ENCODE measurements around the gene PTGER3.
A peak's percentile ranks its signal among the peaks of the same experiment; 100 is the strongest.

The PTGER3 gene

DNA sequence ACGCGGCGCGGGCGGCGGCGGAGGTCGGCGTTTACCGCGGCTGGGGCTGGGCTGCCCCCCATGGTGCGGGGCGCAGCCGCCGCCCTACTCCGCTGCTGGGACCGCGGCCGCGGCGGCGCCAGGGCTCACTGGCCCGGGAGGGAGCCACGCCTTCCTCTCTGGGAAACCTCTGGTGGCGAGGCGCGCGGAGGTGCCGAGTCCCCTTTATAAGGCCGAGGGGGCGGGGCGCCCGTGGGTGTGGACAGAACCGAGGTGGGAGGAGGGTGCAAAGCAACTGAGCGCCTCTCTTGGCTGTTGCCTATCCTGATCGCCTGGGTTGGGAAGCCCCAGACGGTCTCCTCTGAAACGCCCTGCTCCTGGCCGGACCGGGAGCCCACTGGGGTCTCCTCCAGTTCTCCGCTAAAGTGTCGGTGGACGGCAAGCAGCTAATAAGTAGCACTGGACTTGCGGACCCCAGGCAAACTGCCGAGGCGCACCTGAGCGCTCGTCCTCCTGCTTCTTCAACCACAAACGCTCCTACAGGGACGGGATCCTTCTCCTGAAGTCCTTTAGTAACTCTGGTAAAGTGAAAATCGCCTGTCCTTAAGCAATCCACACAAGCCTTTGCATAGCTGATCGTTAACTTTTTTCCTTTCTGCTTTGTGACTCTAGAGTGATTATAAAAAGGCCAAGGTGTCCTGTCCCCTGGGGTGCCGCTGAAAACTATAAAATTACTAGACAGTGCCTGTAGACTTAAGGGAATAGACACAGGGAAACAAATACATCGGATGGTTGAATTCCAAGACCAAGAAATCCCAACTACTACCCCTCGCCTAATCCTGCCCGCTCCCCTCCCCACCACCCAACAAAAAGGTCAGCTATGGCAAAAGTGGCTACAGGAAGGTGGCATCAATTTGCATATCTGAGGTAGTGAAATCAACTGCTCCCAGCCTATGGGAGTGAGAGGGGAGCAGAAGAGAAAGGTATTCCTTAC lies at the start of gene PTGER3:
Gene PTGER3 (minus strand): TSS at position 182 of the 973 bp plus-strand sequence. CDS start 239 bp downstream, outside the sequence.
- peak within 1 kb of the TSS; percentile 64 for H3K4me3 ChIP-seq (ENCODE audit: low read depth, low read length)
- no peaks in the 10 kb centered on the region for H3K9me3 ChIP-seq (ENCODE audit: control insufficient read depth, insufficient read depth, low read length)
- H3K36me3 ChIP-seq (ENCODE audit: control insufficient read depth, insufficient read depth, low read length): no peaks in the 10 kb centered on the region
- H3K9ac ChIP-seq (ENCODE audit: low read depth, low read length): 0 out of 2 replicates have a peak within 1 kb of the TSS, but pooled peaks have one; percentile 28
- H3K27ac ChIP-seq (ENCODE audit: low read depth, low read length): no peak within 1 kb of the TSS
- H3K4me1 ChIP-seq (ENCODE audit: control insufficient read depth, insufficient read depth, low read length): peaks cover 5% of the 10 kb centered on the region; the same call in 1 of the 2 replicates
- H3K27me3 ChIP-seq (ENCODE audit: control insufficient read depth, insufficient read depth, low read length): peaks cover 37% of the 10 kb centered on the region

DNA sequence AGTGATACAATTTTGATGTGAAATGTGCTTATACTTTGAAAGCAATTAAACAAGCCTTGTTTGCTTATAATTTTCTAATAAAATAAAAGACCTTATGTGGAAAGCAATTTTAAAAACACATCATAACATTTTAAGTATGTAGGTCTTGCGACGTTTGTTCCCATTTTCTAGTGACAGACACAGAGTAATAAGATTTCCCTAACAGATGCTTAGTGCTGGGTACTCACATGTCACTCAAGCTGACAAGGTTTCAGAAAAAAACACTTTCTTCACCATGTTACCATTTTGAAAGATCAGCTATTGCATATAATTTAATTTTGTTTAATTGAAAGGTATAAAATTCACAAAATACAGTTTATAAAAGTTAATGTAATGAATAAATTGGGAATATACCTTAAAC lies 47.3 kb upstream of the PTGER3 start:
- Histone ChIP-seq H3K4me1 (ENCODE audit: control insufficient read depth, insufficient read depth, low read length) (no peaks in the 10 kb centered on the region), H3K4me3 (ENCODE audit: low read depth, low read length) (no peak overlapping the region), H3K36me3 (ENCODE audit: control insufficient read depth, insufficient read depth, low read length) (no peaks in the 10 kb centered on the region), H3K9me3 (ENCODE audit: control insufficient read depth, insufficient read depth, low read length) (no peaks in the 10 kb centered on the region), H3K9ac (ENCODE audit: low read depth, low read length) (no peak overlapping the region), H3K27me3 (ENCODE audit: control insufficient read depth, insufficient read depth, low read length) (no peaks in the 10 kb centered on the region), H3K27ac (ENCODE audit: low read depth, low read length) (no peak overlapping the region)

GRCh38 chr1:71093938-71094337 lies 46.3 kb upstream of the PTGER3 start:
- H3K36me3 ChIP-seq (ENCODE audit: control insufficient read depth, insufficient read depth, low read length): no peaks in the 10 kb centered on the region
- H3K9ac ChIP-seq (ENCODE audit: low read depth, low read length): no peak overlapping the region
- no peaks in the 10 kb centered on the region for H3K4me1 ChIP-seq (ENCODE audit: control insufficient read depth, insufficient read depth, low read length)

GRCh38 chr1:71089536-71090270 lies 42.1 kb upstream of the PTGER3 start:
- Histone ChIP-seq H3K27ac (ENCODE audit: low read depth, low read length) (no peak overlapping the region), H3K4me1 (ENCODE audit: control insufficient read depth, insufficient read depth, low read length) (no peaks in the 10 kb centered on the region), H3K9ac (ENCODE audit: low read depth, low read length) (no peak overlapping the region), H3K36me3 (ENCODE audit: control insufficient read depth, insufficient read depth, low read length) (no peaks in the 10 kb centered on the region), H3K9me3 (ENCODE audit: control insufficient read depth, insufficient read depth, low read length) (no peaks in the 10 kb centered on the region), H3K27me3 (ENCODE audit: control insufficient read depth, insufficient read depth, low read length) (no peaks in the 10 kb centered on the region; the same call in 1 of the 2 replicates), H3K4me3 (ENCODE audit: low read depth, low read length) (no peak overlapping the region)

More at GRCh38 chr1:71093938-71094337, 46.3 kb upstream of the PTGER3 start:
- Histone ChIP-seq H3K27me3 (ENCODE audit: control insufficient read depth, insufficient read depth, low read length) (no peaks in the 10 kb centered on the region), H3K4me3 (ENCODE audit: low read depth, low read length) (no peak overlapping the region), H3K9me3 (ENCODE audit: control insufficient read depth, insufficient read depth, low read length) (no peaks in the 10 kb centered on the region), H3K27ac (ENCODE audit: low read depth, low read length) (no peak overlapping the region)

- Histone ChIP-seq H3K4me3 (ENCODE audit: low read depth, low read length) (no peak overlapping the region), H3K9me3 (ENCODE audit: control insufficient read depth, insufficient read depth, low read length) (no peaks in the 10 kb centered on the region), H3K36me3 (ENCODE audit: control insufficient read depth, insufficient read depth, low read length) (no peaks in the 10 kb centered on the region), H3K27me3 (ENCODE audit: control insufficient read depth, insufficient read depth, low read length) (peaks cover 2% of the 10 kb centered on the region; the same call in 1 of the 2 replicates), H3K4me1 (ENCODE audit: control insufficient read depth, insufficient read depth, low read length) (no peaks in the 10 kb centered on the region), H3K9ac (ENCODE audit: low read depth, low read length) (no peak overlapping the region), H3K27ac (ENCODE audit: low read depth, low read length) (no peak overlapping the region)
Measured at GRCh38 chr1:71088645-71089287, 41.1 kb upstream of the PTGER3 start.

DNA sequence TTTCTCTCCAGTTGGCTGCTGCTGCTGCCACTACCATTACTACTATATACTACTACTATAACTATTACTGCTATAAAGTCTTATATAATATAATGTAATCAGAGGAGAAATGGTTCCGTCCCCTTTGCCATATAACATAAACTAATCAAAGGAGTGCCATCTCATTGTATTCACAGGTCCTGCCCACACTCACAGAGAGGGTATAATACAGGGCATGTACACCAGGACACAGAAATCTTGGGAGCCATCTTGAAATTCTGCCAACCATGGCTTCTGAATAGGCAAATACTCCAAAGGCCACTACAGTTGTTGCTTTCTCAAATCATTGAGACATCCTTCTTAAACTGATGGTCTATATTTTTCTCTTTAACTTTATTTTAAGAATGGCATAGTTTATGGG lies 40.1 kb upstream of the PTGER3 start:
- no peaks in the 10 kb centered on the region for H3K36me3 ChIP-seq (ENCODE audit: control insufficient read depth, insufficient read depth, low read length)
- H3K4me1 ChIP-seq (ENCODE audit: control insufficient read depth, insufficient read depth, low read length): no peaks in the 10 kb centered on the region
- H3K9ac ChIP-seq (ENCODE audit: low read depth, low read length): no peak overlapping the region
- no peaks in the 10 kb centered on the region for H3K9me3 ChIP-seq (ENCODE audit: control insufficient read depth, insufficient read depth, low read length)
- H3K4me3 ChIP-seq (ENCODE audit: low read depth, low read length): no peak overlapping the region
- peaks cover 11% of the 10 kb centered on the region; the same call in 1 of the 2 replicates for H3K27me3 ChIP-seq (ENCODE audit: control insufficient read depth, insufficient read depth, low read length)
- H3K27ac ChIP-seq (ENCODE audit: low read depth, low read length): no peak overlapping the region

- no peaks in the 10 kb centered on the region for H3K9me3 ChIP-seq (ENCODE audit: control insufficient read depth, insufficient read depth, low read length)
- no peak overlapping the region for H3K4me3 ChIP-seq (ENCODE audit: low read depth, low read length)
- no peak overlapping the region for H3K9ac ChIP-seq (ENCODE audit: low read depth, low read length)
- H3K27me3 ChIP-seq (ENCODE audit: control insufficient read depth, insufficient read depth, low read length): peaks cover 13% of the 10 kb centered on the region
- no peaks in the 10 kb centered on the region for H3K36me3 ChIP-seq (ENCODE audit: control insufficient read depth, insufficient read depth, low read length)
- H3K27ac ChIP-seq (ENCODE audit: low read depth, low read length): no peak overlapping the region
- H3K4me1 ChIP-seq (ENCODE audit: control insufficient read depth, insufficient read depth, low read length): no peaks in the 10 kb centered on the region
Measured at GRCh38 chr1:71087060-71087459, 39.4 kb upstream of the PTGER3 start.

- Histone ChIP-seq H3K27me3 (ENCODE audit: control insufficient read depth, insufficient read depth, low read length) (peaks cover 13% of the 10 kb centered on the region), H3K9me3 (ENCODE audit: control insufficient read depth, insufficient read depth, low read length) (no peaks in the 10 kb centered on the region), H3K4me3 (ENCODE audit: low read depth, low read length) (no peak overlapping the region), H3K27ac (ENCODE audit: low read depth, low read length) (no peak overlapping the region), H3K4me1 (ENCODE audit: control insufficient read depth, insufficient read depth, low read length) (peaks cover 4% of the 10 kb centered on the region; the same call in 1 of the 2 replicates), H3K36me3 (ENCODE audit: control insufficient read depth, insufficient read depth, low read length) (no peaks in the 10 kb centered on the region), H3K9ac (ENCODE audit: low read depth, low read length) (no peak overlapping the region)
Measured at GRCh38 chr1:71086331-71086730, 38.7 kb upstream of the PTGER3 start.

- Histone ChIP-seq H3K9ac (ENCODE audit: low read depth, low read length) (no peak overlapping the region), H3K4me3 (ENCODE audit: low read depth, low read length) (no peak overlapping the region)
Measured at GRCh38 chr1:71083271-71083670, 35.7 kb upstream of the PTGER3 start.

GRCh38 chr1:71081697-71082080 lies 34.1 kb upstream of the PTGER3 start:
- Histone ChIP-seq H3K9ac (ENCODE audit: low read depth, low read length) (no peak overlapping the region), H3K36me3 (ENCODE audit: control insufficient read depth, insufficient read depth, low read length) (peaks cover 23% of the 10 kb centered on the region), H3K27ac (ENCODE audit: low read depth, low read length) (peak overlapping the region; percentile 22), H3K4me3 (ENCODE audit: low read depth, low read length) (peak overlapping the region; percentile 99), H3K27me3 (ENCODE audit: control insufficient read depth, insufficient read depth, low read length) (peaks cover 13% of the 10 kb centered on the region), H3K4me1 (ENCODE audit: control insufficient read depth, insufficient read depth, low read length) (peaks cover 10% of the 10 kb centered on the region; the same call in 1 of the 2 replicates), H3K9me3 (ENCODE audit: control insufficient read depth, insufficient read depth, low read length) (no peaks in the 10 kb centered on the region)

More at GRCh38 chr1:71083271-71083670, 35.7 kb upstream of the PTGER3 start:
- Histone ChIP-seq H3K36me3 (ENCODE audit: control insufficient read depth, insufficient read depth, low read length) (peaks cover 7% of the 10 kb centered on the region), H3K27ac (ENCODE audit: low read depth, low read length) (no peak overlapping the region), H3K9me3 (ENCODE audit: control insufficient read depth, insufficient read depth, low read length) (no peaks in the 10 kb centered on the region), H3K27me3 (ENCODE audit: control insufficient read depth, insufficient read depth, low read length) (peaks cover 13% of the 10 kb centered on the region), H3K4me1 (ENCODE audit: control insufficient read depth, insufficient read depth, low read length) (peaks cover 10% of the 10 kb centered on the region; the same call in 1 of the 2 replicates)

Data from HUES48 (cell line).